HG02981 (cell line): ENCODE measurements around the gene SART1.
A peak's percentile ranks its signal among the peaks of the same experiment; 100 is the strongest.
"Not testable (repeated sequence)": the region's sequence is repeated elsewhere in the genome, so short reads cannot be mapped to it uniquely, and the experiment has no call there.

Experiments used
- ATAC-seq: cut with Tn5 transposase; IDR thresholded peaks from one replicate; pipeline ENCODE4 v1.9.1; 2021; ENCODE audit warnings: mild to moderate bottlenecking, moderate library complexity; ENCODE audit not compliant: unreplicated experiment

The SART1 gene

DNA sequence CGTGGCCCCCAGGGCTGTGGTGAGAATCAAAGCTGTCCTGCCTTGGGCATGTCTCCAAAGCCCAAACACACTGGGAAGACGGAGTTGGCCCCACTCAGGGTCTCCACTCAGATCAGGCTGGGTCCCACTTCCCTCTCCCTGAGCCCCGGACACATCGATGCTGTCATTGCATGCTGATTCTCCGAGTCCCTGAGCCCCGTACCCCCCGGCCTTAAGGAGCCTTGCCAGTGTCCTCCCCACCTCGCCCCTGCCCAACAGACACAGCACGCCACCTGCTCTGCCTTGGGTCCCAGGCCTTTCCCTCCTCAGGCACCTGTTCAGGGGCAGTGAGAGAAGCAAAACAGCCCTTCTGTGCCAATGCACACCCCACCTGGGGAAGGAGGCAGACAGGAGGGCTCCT lies 25.8 kb downstream of the SART1 start:
- ATAC-seq = no peak

DNA sequence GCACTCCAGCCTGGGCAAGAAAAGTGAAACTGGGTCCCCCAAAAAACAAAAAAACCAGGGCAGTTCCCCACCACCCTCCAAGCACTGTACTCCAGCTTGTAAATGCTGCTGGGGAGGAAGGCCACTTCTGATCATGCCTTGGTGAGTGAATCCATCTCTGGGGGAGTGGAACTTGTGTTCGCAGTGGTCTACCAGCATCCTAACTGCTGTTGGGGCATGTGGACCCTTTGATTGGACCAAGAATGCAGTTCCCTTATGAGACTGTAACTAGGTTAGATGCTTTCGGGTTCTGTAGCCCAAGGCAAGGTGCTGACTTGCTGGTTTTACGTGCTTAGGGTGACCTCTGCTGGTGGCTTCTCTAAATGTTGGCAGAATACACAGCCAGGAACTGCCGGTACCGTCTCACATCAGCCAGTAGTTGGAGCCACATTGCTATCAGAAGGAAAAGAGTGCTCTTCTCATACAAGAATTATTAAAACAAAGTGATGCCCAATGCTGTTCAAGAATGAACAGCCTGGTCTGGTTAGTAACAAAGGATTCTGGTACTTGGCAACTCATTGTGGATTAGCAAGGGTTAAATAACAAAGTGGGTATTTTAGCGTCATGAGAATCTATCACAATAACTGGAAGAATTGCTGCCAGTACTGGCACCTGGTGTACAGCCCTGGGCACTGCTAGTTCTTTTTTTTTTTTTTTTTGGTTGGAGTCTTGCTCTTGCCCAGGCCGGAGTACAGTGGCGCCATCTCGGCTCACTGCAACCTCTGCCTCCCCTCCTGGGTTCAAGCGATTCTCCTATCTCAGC lies 27.5 kb downstream of the SART1 start:
- ATAC-seq = peak; percentile 92

DNA sequence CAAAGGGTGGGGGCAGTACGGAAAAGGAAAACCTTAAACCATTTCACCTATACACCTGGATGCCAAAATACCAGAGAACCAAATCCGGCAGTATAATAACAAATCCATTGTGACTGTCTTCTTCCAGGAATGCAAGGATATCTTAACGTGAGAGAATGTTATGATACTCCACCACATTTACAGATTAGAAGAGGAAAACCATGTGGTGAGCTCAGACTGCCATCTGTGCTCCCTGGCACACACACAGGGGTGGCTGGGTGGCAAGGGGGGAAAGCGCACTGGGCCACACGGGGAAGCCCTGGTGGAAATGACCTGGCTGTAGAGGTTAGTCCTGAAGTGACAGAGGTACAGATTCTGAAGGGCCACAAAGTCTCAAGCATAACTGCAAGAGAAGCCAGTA lies 30.5 kb downstream of the SART1 start:
- no peak for ATAC-seq

DNA sequence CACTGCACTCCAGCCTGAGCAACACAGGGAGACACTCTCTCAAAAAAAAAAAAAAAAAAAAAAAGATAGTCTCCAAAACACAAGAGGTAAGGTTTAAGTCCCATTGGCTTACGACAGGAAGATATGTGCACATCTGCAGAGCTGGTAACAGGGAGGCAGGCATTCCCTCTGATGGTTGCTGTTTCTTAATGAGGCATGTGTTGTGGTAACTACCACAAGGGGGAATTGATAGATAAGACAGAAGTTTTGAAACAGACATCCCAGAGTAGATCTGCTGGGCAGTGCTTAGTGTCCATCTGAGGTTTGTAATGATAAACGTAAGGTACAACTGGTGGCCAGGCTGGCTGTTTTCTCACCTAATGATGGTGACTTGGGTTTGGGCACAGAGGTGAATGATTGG lies 35.8 kb downstream of the SART1 start:
- no peak for ATAC-seq

DNA sequence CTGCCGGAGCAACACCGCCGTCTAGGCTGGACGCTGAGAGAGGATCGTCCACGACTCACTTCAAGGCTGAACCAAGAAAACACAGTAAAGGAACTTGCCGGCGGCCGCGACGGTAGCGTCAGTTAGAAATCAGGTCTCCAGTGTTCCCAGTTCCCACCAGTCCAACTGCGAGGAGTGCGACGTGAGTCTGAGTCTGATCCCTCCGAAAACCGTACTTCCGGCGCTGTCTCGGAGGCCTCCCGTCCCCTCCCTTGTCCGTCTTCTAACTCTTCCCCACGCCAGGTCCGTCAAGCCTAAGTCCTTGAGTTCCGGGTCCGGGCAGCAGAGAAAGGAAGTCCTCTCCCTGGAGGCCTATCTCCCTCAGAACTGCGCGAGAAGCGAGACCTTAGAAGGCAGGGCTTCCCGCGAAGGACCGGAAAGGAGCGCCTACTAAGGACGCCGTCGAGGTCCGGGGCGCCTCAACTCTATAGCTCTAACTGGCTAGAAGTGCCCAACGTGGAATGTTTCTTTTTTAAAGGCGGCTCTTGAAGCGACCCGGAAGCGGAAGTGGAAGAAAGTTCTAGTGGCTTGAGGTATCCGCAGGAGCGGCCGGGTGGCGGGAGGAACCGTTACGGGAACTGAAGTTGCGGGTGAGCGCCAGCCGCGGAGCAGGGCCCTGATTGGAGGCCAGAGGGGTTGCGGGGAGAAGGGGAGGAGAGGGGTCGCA lies 40.6 kb downstream of the SART1 start, which contains the start of the genes BANF1 and EIF1AD:
Gene BANF1, plus strand, starts transcription at position 562 of the 706 bp plus-strand sequence. CDS start 748 bp downstream, outside the sequence.
Gene EIF1AD, minus strand, starts transcription at position 216 of the 706 bp plus-strand sequence. CDS start 1,768 bp downstream, outside the sequence.
- peak; percentile 85 for ATAC-seq

DNA sequence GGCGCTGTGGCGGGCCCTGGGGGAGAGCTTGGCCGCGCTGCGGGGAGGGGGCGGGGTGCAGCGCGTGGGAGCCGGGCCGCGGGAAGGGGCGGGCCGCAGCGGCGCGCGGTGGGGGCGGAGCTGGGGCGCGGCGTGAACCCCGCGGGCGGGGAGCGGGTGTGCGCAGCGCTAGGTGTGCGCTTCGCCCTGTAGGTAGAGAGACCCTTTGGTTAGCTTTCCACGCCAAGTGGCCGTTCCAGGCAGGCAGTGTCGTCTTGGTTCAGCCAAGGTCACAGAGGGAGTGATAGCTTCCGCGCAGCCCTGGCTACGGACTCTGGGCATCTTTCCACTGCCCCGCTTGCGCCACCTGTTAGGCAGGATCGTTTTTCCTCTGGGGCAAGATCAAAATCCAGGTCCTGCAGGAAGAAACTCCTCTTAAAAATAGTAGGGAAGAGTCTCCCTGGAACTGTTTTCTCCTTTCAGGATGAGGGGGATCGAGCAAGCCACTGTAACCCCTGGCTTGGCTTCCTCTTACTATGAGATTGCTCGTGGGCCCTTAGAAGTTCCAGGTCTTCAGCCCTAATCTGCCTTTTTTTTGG lies 41.2 kb downstream of the SART1 start:
- peak; percentile 36 for ATAC-seq

DNA sequence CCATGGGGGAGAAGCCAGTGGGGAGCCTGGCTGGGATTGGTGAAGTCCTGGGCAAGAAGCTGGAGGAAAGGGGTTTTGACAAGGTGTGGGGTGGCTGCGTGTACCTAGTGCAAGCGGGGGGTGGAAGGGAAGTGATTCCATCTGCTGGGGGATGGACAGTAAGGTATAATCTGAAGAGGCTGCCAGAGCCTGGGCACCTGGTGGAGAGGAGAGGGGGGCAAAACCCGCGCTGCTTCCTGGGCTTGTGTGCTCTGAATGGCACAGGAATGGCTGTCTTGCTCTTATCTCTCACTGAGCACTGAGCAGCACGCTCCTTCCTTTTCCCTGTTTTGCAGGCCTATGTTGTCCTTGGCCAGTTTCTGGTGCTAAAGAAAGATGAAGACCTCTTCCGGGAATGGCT lies 41.8 kb downstream of the SART1 start:
- ATAC-seq = no peak

DNA sequence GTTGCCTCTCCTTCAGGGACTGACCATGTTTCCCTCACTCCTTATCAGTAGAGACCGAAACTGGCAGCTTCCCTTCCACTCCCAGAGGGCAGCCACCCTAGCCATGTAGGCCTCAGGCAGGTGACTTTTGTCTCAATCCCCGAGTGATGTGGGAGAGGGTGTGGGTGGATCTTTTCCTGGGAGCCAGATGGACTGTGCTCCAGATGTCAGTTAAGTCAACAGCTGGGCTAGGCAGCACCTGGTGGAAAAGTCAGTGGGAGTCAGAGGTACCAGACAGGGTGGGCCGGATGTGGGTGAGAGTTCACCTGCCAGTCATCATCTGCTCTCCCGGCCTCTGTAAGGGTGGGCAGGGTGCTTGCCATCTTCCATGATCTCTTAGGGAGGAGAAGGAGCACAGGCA lies 42.7 kb downstream of the SART1 start:
- no peak for ATAC-seq

DNA sequence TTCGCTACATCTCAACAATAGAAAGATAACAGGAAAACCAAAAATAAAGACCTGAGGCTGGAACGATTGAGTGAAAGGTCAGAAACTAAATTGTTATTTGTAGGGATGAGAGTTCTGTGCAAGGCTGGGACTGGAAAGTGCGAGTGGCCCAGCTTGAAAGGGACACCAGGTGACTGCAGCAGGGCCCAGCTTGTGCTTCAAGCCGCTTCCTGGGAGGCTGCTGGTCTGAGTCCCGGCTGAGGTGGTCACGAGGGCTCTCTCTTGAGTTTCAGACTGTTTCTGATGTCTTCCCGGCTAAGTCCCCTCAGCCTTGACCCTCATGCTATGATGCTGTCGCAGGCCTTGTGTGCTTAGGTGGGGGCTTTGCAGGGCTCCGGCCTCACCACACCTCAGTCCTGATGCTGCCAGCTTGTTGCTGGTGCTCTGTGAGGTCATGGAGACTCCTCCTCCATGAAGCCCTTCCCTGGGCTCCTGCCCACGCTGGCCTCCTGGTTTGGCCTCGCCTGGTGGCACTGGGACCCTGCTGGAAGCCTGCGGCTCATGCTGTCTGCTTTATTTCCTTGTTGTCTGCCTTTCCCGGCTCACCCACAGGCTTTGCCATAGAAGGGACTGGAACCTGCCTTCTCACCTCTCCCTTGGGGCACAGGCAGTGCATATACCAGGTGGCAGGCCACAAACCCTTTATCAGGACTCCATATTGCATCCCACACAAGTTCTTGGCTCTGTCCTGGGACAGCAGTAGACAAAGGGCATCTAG lies 44.8 kb downstream of the SART1 start:
- ATAC-seq = no peak

DNA sequence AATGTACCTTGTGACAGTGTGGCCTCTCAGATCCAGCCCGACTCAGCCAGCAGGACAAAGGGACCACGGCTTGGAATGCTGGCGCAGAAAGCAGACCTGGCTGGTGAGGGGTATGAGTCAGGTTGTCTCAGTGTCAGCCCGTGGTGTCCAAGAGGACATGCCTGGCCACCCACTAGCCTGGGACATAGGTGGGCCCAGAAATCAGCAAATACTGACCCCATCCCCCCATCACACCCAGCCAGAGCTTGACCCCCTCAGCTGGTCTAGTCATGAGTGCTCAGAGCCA lies 45.3 kb downstream of the SART1 start:
- ATAC-seq = no peak

DNA sequence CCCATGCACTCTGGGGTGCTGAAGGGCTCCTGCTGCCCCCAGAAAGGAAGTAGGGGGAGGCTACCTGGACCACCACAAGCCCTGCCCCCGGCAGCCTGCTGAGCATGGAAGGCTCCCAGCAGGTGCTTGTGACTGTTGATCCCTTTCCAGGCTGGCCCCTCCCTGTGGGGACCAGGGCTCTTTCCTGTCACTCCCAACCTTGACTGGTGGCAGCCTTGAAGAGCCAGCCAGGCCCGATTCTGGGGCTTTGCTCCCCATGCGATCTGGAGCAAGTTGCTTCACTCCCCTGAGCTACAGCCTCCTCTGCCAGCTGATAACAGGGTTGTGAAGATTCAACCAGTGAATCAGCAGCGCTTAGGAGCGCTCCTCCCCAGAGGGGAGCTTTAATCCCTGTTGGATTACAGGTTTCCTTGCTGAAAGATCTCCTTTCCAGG lies 45.7 kb downstream of the SART1 start:
- no peak for ATAC-seq

DNA sequence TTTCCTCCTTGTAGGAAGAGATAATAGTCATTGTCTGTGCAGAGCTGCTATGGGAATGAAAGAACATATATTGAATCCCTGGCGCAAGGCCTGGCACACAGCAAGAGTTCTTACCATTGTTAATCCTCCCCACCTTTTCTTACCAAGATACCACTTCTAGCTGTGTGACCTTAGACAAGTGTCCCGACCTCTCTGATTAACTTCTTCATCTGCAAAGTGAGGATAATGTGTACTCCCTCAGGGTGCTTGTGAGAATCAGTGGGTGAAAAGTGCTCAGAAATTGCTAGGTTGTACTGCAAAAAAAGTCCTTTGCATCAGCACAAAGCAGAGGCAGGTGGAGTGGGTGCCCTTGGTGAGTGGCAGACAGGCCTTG lies 46.5 kb downstream of the SART1 start:
- ATAC-seq = no peak

DNA sequence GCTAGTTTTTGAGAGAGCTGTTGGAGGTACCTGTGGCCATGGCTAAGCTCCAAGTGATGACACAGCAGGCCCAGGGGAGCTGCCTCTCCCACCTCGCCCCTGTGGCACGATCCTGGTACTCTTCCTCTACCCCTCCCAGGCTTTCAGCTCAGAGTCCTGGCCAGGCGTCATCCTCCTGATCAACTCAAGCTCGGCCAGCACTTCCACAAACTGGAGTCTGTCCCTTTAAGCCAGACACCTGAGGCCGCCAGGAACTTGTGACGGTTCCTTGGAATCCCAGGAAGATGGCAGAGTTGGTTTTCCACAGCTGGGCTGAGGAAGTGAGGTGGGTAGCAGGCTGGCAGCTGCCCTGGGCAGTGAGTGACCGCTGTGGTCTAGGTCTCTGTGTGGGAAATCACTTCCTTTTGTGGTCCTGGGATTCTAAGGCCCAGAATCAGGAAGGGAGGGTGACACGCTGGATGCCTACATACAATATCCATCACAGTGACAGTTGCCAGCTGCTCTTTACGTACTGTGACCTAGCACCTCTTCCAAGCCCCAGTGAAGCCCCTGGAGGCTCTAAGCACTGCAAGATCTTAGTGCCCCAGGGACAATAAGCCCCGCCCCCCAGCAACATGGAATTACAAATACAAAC lies 47.1 kb downstream of the SART1 start:
- ATAC-seq = no peak

DNA sequence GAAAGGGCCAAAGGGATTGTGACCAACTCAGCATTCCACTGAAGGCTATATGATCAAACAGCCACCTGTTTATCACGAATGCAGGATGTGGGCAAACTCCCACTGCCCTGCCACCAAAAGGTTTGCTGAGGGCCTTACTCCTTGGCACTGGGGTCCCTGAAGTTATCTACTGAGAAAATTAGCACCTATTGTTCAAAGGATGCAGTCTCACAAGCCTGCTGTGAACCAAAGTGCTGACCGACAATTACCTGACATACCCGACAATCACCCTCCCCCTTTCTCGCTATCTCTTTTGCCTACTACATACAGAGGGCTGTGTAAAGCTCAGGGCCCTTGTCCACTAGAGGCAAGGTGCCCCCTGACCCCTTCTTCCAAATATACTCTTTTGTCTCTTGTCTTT lies 48.5 kb downstream of the SART1 start:
- ATAC-seq = not testable (repeated sequence)

DNA sequence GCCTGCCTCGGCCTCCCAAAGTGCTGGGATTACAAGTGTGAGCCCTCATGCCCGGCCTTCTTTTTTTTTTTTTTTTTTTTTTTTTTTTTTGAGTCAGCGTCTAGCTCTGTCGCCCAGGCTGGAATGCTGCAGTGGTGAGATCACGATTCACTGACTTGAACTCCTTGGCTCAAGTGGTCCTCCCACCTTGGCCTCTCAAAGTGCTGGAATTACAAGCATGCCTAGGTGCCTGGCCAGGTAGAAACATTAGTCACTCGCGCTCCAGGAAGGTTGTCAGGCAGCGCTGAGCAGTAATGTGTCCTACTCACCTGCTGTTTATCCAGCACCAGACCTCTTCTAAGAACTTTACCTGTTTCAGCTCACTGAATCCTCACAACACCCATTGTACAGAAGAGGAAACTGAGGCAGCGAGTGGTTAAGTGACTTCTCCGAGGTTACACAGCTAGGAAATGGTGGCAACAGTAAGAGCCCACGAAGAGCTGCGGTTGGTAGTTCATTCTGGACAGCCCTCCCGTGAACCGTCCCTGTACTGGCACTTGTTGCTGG lies 49.8 kb downstream of the SART1 start:
- no peak for ATAC-seq

DNA sequence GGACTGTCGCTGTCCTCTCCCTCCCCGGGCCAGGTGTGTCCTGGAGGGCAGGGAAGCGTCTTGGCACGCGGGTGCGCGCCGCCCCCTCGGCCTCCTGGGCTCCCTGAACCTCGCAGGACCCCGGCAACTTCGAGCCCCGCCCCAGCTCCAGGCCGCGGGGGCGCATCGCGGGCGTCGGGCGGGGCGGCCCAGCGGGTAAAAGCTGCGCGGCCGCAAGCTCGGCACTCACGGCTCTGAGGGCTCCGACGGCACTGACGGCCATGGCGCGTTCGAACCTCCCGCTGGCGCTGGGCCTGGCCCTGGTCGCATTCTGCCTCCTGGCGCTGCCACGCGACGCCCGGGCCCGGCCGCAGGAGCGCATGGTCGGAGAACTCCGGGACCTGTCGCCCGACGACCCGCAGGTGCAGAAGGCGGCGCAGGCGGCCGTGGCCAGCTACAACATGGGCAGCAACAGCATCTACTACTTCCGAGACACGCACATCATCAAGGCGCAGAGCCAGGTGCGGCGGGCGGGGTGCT lies 50.3 kb downstream of the SART1 start, which contains the start of gene CST6:
Gene CST6, plus strand, starts transcription at position 224 of the 519 bp plus-strand sequence. Its CDS starts 37 bp downstream, at position 261.
- ATAC-seq = no peak

DNA sequence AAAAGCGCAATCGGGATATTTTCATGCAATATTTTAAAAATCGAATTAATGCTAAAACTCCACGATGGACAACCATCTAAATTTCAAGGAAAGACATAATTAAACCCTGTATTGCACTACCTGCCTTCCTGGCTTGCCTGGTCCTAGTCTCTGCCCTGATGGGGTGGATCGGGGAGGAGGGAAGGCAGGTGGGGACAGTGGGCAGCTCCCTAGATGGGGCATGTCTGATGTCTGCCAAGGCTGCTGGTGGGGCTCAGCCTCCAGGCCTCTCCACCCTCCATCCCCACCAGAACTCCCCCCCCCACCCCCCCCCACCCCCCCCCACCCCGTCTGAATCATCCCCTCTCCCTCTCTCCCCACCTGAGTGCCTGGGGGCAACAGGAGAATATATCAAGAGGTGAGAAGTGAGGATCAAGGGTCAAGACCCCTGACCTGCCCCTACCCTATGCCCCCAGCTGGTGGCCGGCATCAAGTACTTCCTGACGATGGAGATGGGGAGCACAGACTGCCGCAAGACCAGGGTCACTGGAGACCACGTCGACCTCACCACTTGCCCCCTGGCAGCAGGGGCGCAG lies 50.9 kb downstream of the SART1 start:
- no peak for ATAC-seq

DNA sequence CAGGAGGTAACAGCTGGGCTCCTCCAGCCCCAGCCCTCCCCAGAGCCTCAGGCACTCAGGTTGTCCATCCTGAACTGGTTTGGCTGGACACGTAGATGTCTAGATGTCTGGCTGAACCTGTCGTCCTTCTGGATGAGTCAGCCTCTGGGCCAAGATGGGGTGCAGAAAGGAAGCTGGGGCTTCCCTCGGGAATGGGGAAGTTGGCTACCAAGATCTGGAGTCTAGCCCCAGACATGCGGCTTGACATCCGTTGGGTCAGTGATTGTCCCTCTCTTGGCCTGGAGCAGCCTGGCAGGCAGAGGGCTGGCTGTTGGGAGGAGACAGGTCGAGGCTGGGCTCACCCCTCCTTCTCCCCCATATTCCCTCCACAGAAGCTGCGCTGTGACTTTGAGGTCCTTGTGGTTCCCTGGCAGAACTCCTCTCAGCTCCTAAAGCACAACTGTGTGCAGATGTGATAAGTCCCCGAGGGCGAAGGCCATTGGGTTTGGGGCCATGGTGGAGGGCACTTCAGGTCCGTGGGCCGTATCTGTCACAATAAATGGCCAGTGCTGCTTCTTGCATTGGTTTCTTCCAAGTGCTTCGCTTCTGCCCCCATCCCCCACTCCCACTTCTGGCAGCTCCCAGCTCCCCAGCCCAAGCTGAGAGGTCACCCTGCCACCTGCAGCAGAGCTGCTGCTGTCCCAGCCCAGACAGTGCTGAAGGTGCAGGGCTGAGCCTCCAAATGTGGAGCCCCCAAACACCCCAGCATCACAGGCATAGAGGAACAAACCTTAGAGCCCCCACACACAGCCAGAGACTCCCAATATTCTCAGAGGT lies 51.6 kb downstream of the SART1 start:
- no peak for ATAC-seq

DNA sequence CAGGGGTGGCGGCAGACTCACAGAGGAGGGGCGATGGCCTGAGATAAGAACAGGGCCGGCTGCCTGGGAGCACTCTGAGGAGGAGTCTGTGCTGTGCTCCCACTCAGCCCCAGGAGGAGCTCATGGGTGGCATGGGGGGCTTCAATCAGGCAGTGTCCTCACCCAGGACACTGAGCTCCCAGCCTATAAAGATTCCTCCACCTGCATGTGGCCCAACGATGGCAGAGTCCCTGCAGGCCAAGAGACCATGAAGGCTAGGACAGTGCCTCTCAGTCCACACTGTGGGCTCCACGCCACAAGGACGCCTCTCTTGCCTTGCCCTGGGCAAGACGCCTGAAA lies 52.2 kb downstream of the SART1 start:
- ATAC-seq = no peak
